GM18867 (cell line): Measurements from ENCODE around the gene FRYL.
"Not testable (repeated sequence)": the region's sequence is repeated elsewhere in the genome, so short reads cannot be mapped to it uniquely, and the experiment has no call there.

Source experiments
- ATAC-seq: cut with Tn5 transposase; IDR thresholded peaks from one replicate; pipeline ENCODE4 v1.9.1; 2021; ENCODE audit warnings: mild to moderate bottlenecking, moderate library complexity; ENCODE audit not compliant: unreplicated experiment

FRYL gene

GRCh38 chr4:48786549-48786948, 6.5 kb upstream of the FRYL start:
- ATAC-seq, result no peak

- ATAC-seq, result no peak
Observed at GRCh38 chr4:48785302-48785701, 5.2 kb upstream of the FRYL start.

GRCh38 chr4:48781968-48782367, 1.9 kb upstream of the FRYL start:
- ATAC-seq, result no peak

GRCh38 chr4:48780865-48781214, 761 bp upstream of the FRYL start:
- ATAC-seq, result no peak

- peak; percentile 46 for ATAC-seq
Observed at GRCh38 chr4:48779095-48779997, 733 bp downstream of the FRYL start.

GRCh38 chr4:48778431-48779094, 1.5 kb downstream of the FRYL start:
- ATAC-seq, result no peak

- ATAC-seq, result no peak
Observed at GRCh38 chr4:48777739-48778138, 2.3 kb downstream of the FRYL start.

GRCh38 chr4:48774760-48775710, 5.0 kb downstream of the FRYL start:
- ATAC-seq, result no peak

- ATAC-seq, result no peak
Observed at GRCh38 chr4:48772556-48772955, 7.5 kb downstream of the FRYL start.

- ATAC-seq, result no peak
Observed at GRCh38 chr4:48767055-48767929, 12.8 kb downstream of the FRYL start.

- ATAC-seq, result no peak
Observed at GRCh38 chr4:48766131-48766792, 13.8 kb downstream of the FRYL start.

- ATAC-seq, result no peak
Observed at GRCh38 chr4:48762408-48762807, 17.7 kb downstream of the FRYL start.

- ATAC-seq, result no peak
Observed at GRCh38 chr4:48761286-48761685, 18.8 kb downstream of the FRYL start.

GRCh38 chr4:48758703-48759102, 21.4 kb downstream of the FRYL start:
- ATAC-seq, result not testable (repeated sequence)

GRCh38 chr4:48756689-48757220, 23.3 kb downstream of the FRYL start:
- no peak for ATAC-seq

- ATAC-seq, result no peak
Observed at GRCh38 chr4:48755281-48755680, 24.8 kb downstream of the FRYL start.

GRCh38 chr4:48753159-48753558, 26.9 kb downstream of the FRYL start:
- ATAC-seq, result no peak

- no peak for ATAC-seq
Observed at GRCh38 chr4:48752726-48753125, 27.4 kb downstream of the FRYL start.

GRCh38 chr4:48752246-48752645, 27.8 kb downstream of the FRYL start:
- no peak for ATAC-seq
